Cerebellar nuclear complex (tissue), 1 donor: ENCODE results near the gene TFF3.

Source experiments
- DNase-seq, 2 experiments: peaks; one replicate each; lab custom pipeline; 2025; lab: John Stamatoyannopoulos, UW

The TFF3 gene

GRCh38 chr21:42315296-42315891 lies at the start of gene TFF3:
TFF3 (minus strand) TSS chr21:42315409; CDS start chr21:42315374, 35 bp downstream.
- no peak for DNase-seq

- no peak for DNase-seq
Measured at GRCh38 chr21:42364304-42364865, 49.2 kb upstream of the TFF3 start.

GRCh38 chr21:42363312-42363711 lies 48.1 kb upstream of the TFF3 start:
- no peak for DNase-seq

- DNase-seq, result no peak
Measured at GRCh38 chr21:42362700-42363099, 47.5 kb upstream of the TFF3 start.

- DNase-seq, result no peak
Measured at GRCh38 chr21:42362198-42362597, 47.0 kb upstream of the TFF3 start.

- no peak for DNase-seq
Measured at GRCh38 chr21:42361286-42361685, 46.1 kb upstream of the TFF3 start.

- DNase-seq, result no peak
Measured at GRCh38 chr21:42360317-42360716, 45.1 kb upstream of the TFF3 start.

- DNase-seq, result no peak
Measured at GRCh38 chr21:42358937-42359336, 43.7 kb upstream of the TFF3 start.

- no peak for DNase-seq
Measured at GRCh38 chr21:42358261-42358660, 43.1 kb upstream of the TFF3 start.

- DNase-seq, result no peak
Measured at GRCh38 chr21:42357307-42357706, 42.1 kb upstream of the TFF3 start.

- DNase-seq, result no peak
Measured at GRCh38 chr21:42356650-42357049, 41.4 kb upstream of the TFF3 start.

GRCh38 chr21:42356046-42356445 lies 40.8 kb upstream of the TFF3 start:
- DNase-seq, result no peak

- no peak for DNase-seq
Measured at GRCh38 chr21:42353623-42354022, 38.4 kb upstream of the TFF3 start.

GRCh38 chr21:42352441-42353095 lies 37.4 kb upstream of the TFF3 start:
- DNase-seq, result no peak

- no peak for DNase-seq
Measured at GRCh38 chr21:42351626-42352440, 36.6 kb upstream of the TFF3 start.

GRCh38 chr21:42350927-42351426 lies 35.8 kb upstream of the TFF3 start, which contains the start of gene TFF2:
TFF2 (minus strand) TSS chr21:42350994; CDS start chr21:42350957, 37 bp downstream.
- no peak for DNase-seq

GRCh38 chr21:42350318-42350910 lies 35.2 kb upstream of the TFF3 start:
- DNase-seq, result no peak

- DNase-seq, result no peak
Measured at GRCh38 chr21:42349420-42350317, 34.5 kb upstream of the TFF3 start.

GRCh38 chr21:42348762-42349161 lies 33.6 kb upstream of the TFF3 start:
- DNase-seq, result no peak

GRCh38 chr21:42347601-42348327 lies 32.6 kb upstream of the TFF3 start:
- no peak for DNase-seq
